Tibial nerve (tissue), 4 donors: ENCODE results near the gene PARP3.

Experiments
- EP300 ChIP-seq, 2 donors: sonication (generic); formaldehyde crosslinking; IDR thresholded peaks; one replicate each; pipeline ENCODE4 v1.6.1; 2017; ENCODE audit warnings: antibody characterized with exemption in 2 of 2, mild to moderate bottlenecking in 1 of 2
- TF ChIP-seq, protein P1 (sequence below), 5 experiments: fragments of 200-600 bp in 3 of 5; fragments of 450-650 bp in 2 of 5; sonication (generic) in 3 of 5; IDR thresholded peaks; one replicate each; pipeline ENCODE4 v1.5.1; 2016 to 2019; ENCODE audit warnings: antibody characterized with exemption in 5 of 5, mild to moderate bottlenecking in 3 of 5, moderate library complexity in 2 of 5

- TF ChIP-seq, protein P1, sequence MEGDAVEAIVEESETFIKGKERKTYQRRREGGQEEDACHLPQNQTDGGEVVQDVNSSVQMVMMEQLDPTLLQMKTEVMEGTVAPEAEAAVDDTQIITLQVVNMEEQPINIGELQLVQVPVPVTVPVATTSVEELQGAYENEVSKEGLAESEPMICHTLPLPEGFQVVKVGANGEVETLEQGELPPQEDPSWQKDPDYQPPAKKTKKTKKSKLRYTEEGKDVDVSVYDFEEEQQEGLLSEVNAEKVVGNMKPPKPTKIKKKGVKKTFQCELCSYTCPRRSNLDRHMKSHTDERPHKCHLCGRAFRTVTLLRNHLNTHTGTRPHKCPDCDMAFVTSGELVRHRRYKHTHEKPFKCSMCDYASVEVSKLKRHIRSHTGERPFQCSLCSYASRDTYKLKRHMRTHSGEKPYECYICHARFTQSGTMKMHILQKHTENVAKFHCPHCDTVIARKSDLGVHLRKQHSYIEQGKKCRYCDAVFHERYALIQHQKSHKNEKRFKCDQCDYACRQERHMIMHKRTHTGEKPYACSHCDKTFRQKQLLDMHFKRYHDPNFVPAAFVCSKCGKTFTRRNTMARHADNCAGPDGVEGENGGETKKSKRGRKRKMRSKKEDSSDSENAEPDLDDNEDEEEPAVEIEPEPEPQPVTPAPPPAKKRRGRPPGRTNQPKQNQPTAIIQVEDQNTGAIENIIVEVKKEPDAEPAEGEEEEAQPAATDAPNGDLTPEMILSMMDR (IDR thresholded peaks at IDR 0.05): no peak
- TF ChIP-seq EP300 (IDR thresholded peaks at IDR 0.05): no peak
These were observed 21.8 kb downstream of the PARP3 start for GRCh38 chr3:51963951-51964451.
